ENCODE measurements around the gene TMEM141.
"Not testable (repeated sequence)": the region's sequence is repeated elsewhere in the genome, so short reads cannot be mapped to it uniquely, and the experiment has no call there.

Gene TMEM141

GRCh38 chr9:136835932-136836904 lies 45.1 kb downstream of the TMEM141 start:
- no peak for DNase-seq

GRCh38 chr9:136837146-136837855 lies 46.2 kb downstream of the TMEM141 start:
- DNase-seq, result no peak

GRCh38 chr9:136837856-136838277 lies 46.7 kb downstream of the TMEM141 start:
- not testable (repeated sequence) for DNase-seq

- DNase-seq, result no peak
Measured at GRCh38 chr9:136838314-136839228, 47.4 kb downstream of the TMEM141 start.

GRCh38 chr9:136839229-136840139 lies 48.3 kb downstream of the TMEM141 start:
- DNase-seq, result no peak

GRCh38 chr9:136840140-136840876 lies 49.2 kb downstream of the TMEM141 start:
- no peak for DNase-seq

GRCh38 chr9:136840877-136841645 lies 49.9 kb downstream of the TMEM141 start:
- DNase-seq, result peak in 1 of 2 experiments; percentile 22

GRCh38 chr9:136841646-136842379 lies 50.7 kb downstream of the TMEM141 start:
- DNase-seq, result not testable (repeated sequence)

- DNase-seq, result peak; percentile 89 to 91
Measured at GRCh38 chr9:136842380-136842948, 51.3 kb downstream of the TMEM141 start, which contains the start of gene AJM1. AJM1 (plus strand) TSS chr9:136842478; CDS start chr9:136844415, 1,937 bp downstream.
